Hepatocyte (in vitro differentiated cells): ENCODE data around the gene RTN4IP1. TPM values are rescaled to one million over a fixed set of nuclear protein-coding genes. Genes with fewer than 3 reads are reported as not detected.

ENCODE experiments used
- DNase-seq: peaks from one replicate; pipeline ENCODE4 v3.0.0-alpha.2; 2016; ENCODE audit warnings: low spot score
- H2AFZ ChIP-seq: fragments of 200-600 bp; sonication (generic); 2 replicates; pipeline ENCODE4 v1.6.0; 2016; ENCODE audit warnings: antibody characterized with exemption, mild to moderate bottlenecking
- H3K27ac ChIP-seq: fragments of 200-600 bp; sonication (generic); 2 replicates; pipeline ENCODE4 v1.5.1; 2016; ENCODE audit warnings: mild to moderate bottlenecking
- H3K27me3 ChIP-seq: fragments of 200-600 bp; sonication (generic); 2 replicates; pipeline ENCODE4 v1.6.1; 2016
- H3K36me3 ChIP-seq: fragments of 200-600 bp; sonication (generic); replicated peaks from 2 replicates; pipeline ENCODE4 v1.5.1; 2016; ENCODE audit warnings: low read depth; ENCODE audit not compliant: insufficient read depth
- H3K4me1 ChIP-seq: fragments of 200-600 bp; sonication (generic); 2 replicates; pipeline ENCODE4 v1.5.1; 2016; ENCODE audit warnings: mild to moderate bottlenecking, moderate library complexity; ENCODE audit not compliant: insufficient read depth
- H3K4me2 ChIP-seq: fragments of 200-600 bp; sonication (generic); 2 replicates; pipeline ENCODE4 v1.6.0; 2016
- H3K4me3 ChIP-seq: fragments of 200-600 bp; sonication (generic); 2 replicates; pipeline ENCODE4 v1.5.1; 2016; ENCODE audit warnings: mild to moderate bottlenecking
- H3K79me2 ChIP-seq: fragments of 200-600 bp; sonication (generic); 2 replicates; pipeline ENCODE4 v1.6.0; 2017; ENCODE audit warnings: mild to moderate bottlenecking
- H3K9me2 ChIP-seq: fragments of 200-600 bp; sonication (generic); replicated peaks from 2 replicates; pipeline ENCODE4 v1.6.0; 2017; ENCODE audit warnings: mild to moderate bottlenecking; ENCODE audit not compliant: insufficient read depth
- H3K9me3 ChIP-seq: fragments of 200-600 bp; sonication (generic); 2 replicates; pipeline ENCODE4 v1.5.1; 2016; ENCODE audit warnings: low read depth, mild to moderate bottlenecking
- H4K20me1 ChIP-seq: fragments of 200-600 bp; sonication (generic); 2 replicates; pipeline ENCODE4 v1.6.0; 2016; ENCODE audit warnings: mild to moderate bottlenecking; ENCODE audit not compliant: insufficient read depth, poor library complexity, severe bottlenecking
- CTCF ChIP-seq: fragments of 200-600 bp; sonication (generic); IDR thresholded peaks from 2 replicates; pipeline ENCODE4 v1.5.1; 2016; ENCODE audit warnings: antibody characterized with exemption, mild to moderate bottlenecking; ENCODE audit not compliant: poor library complexity
- EZH2 ChIP-seq: fragments of 200-600 bp; sonication (generic); IDR thresholded peaks from 2 replicates; pipeline ENCODE4 v1.6.1; 2016; ENCODE audit warnings: antibody characterized with exemption, mild to moderate bottlenecking, borderline replicate concordance
- EZH2phosphoT487 ChIP-seq: fragments of 200-600 bp; sonication (generic); IDR thresholded peaks from one replicate; pipeline ENCODE4 v1.6.1; 2018; ENCODE audit warnings: antibody characterized with exemption, mild to moderate bottlenecking, low read depth, moderate library complexity; ENCODE audit not compliant: unreplicated experiment, severe bottlenecking
- WGBS: methylation state at CpG from one replicate; pipeline ENCODE4 v1.1.6; 2016; ENCODE audit warnings: low lambda C conversion rate; ENCODE audit errors: missing lambda C conversion rate; 5-methylcytosine and 5-hydroxymethylcytosine counted together
- polyA plus RNA-seq: library from polyadenylated mRNA; unstranded; fragments of >200 nt; fragmentation: Nextera tagmentation; extraction: Ambion mirVana; gene quantifications from 2 replicates; pipeline ENCODE4 v1.2.1, GENCODE V29; 2016
- total RNA-seq: library from RNA; depleted of rRNA; stranded (reverse); fragments of >200 nt; gene quantifications from 2 replicates; pipeline ENCODE4 v1.2.3, GENCODE V29; 2014

RTN4IP1 gene
- total and polyA plus RNA-seq, 2 experiments from 2014 or later = 4.9 to 6.2 TPM

GRCh38 chr6:106557837-106558236 lies 71.5 kb downstream of the RTN4IP1 start:
- no peak overlapping the region for H3K4me2 ChIP-seq
- 77% methylated on average over 2 of the region's 2 CpGs for WGBS
- TF ChIP-seq EZH2 (no peak), CTCF (no peak), EZH2phosphoT487 (no peak)
- no peaks in the 10 kb centered on the region for H3K9me3 ChIP-seq
- no peak overlapping the region for H2AFZ ChIP-seq
- no peaks in the 10 kb centered on the region for H3K36me3 ChIP-seq
- no peaks in the 10 kb centered on the region for H3K79me2 ChIP-seq
- no peaks in the 10 kb centered on the region for H3K9me2 ChIP-seq
- no peaks in the 10 kb centered on the region for H3K27me3 ChIP-seq
- H4K20me1 ChIP-seq = no peaks in the 10 kb centered on the region
- no peaks in the 10 kb centered on the region for H3K4me1 ChIP-seq
- no peak overlapping the region for H3K4me3 ChIP-seq
- no peak overlapping the region for H3K27ac ChIP-seq
- no peak for DNase-seq

- Histone ChIP-seq H3K4me3 (no peak overlapping the region), H3K9me2 (no peaks in the 10 kb centered on the region), H3K36me3 (no peaks in the 10 kb centered on the region), H3K27me3 (no peaks in the 10 kb centered on the region), H3K4me2 (no peak overlapping the region), H3K4me1 (no peaks in the 10 kb centered on the region), H4K20me1 (no peaks in the 10 kb centered on the region), H3K9me3 (no peaks in the 10 kb centered on the region), H3K27ac (no peak overlapping the region), H3K79me2 (no peaks in the 10 kb centered on the region), H2AFZ (no peak overlapping the region)
- no peak for DNase-seq
- TF ChIP-seq CTCF (peak; percentile 50), EZH2 (no peak), EZH2phosphoT487 (no peak)
- WGBS = 49% methylated on average over 3 of the region's 3 CpGs
Measured at GRCh38 chr6:106556368-106556960, 72.8 kb downstream of the RTN4IP1 start.

- Histone ChIP-seq H3K9me2 (no peaks in the 10 kb centered on the region), H3K4me1 (no peaks in the 10 kb centered on the region), H3K27ac (no peak overlapping the region), H3K4me2 (no peak overlapping the region), H3K9me3 (no peaks in the 10 kb centered on the region), H3K79me2 (no peaks in the 10 kb centered on the region), H3K4me3 (no peak overlapping the region), H4K20me1 (no peaks in the 10 kb centered on the region), H3K36me3 (no peaks in the 10 kb centered on the region), H3K27me3 (no peaks in the 10 kb centered on the region), H2AFZ (no peak overlapping the region)
- TF ChIP-seq EZH2phosphoT487 (no peak), EZH2 (no peak), CTCF (no peak)
- WGBS = 74% methylated on average over 5 of the region's 5 CpGs
- no peak for DNase-seq
Measured at GRCh38 chr6:106555767-106556166, 73.5 kb downstream of the RTN4IP1 start.
